ENCODE data around the gene ODAM. TPM values are rescaled to one million over a fixed set of nuclear protein-coding genes. Genes with fewer than 3 reads are reported as not detected.
A peak's percentile ranks its signal among the peaks of the same experiment; 100 is the strongest.

The ODAM gene
- total RNA-seq, 1 donor from 2014 or later = not detected

DNA sequence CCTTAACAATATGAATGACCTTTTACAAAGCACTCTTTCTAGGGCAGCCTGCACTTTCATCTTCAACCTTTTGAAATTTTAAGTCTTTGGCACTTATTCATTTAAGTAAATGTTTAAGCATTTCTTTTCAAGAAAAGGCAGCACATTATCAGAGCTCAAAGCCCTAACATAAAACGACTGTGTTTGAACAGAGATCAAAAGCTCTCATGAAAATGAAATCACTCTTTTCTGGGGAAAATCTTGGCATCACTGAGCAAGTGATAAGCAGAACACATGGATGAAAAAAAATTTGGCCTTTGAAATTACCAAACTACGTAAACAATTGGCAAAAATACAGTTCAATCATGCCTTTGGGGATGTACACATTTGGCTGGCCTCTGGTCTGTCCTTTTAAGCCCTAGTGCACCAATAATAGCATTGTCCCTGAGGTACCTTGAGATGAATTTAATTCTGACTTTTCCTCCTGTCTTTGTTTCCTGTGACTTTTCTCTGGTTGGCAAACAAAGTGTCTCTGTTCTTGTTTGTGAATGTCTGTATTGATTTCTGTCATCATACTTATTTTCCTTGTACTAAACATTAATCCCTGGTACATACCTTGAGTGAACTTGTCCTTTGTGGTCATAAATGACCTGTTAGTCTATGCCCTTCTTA lies 12.9 kb upstream of the ODAM start:
- no peak for TF ChIP-seq EZH2 (IDR thresholded peaks at IDR 0.05)
- TF ChIP-seq, protein P1, sequence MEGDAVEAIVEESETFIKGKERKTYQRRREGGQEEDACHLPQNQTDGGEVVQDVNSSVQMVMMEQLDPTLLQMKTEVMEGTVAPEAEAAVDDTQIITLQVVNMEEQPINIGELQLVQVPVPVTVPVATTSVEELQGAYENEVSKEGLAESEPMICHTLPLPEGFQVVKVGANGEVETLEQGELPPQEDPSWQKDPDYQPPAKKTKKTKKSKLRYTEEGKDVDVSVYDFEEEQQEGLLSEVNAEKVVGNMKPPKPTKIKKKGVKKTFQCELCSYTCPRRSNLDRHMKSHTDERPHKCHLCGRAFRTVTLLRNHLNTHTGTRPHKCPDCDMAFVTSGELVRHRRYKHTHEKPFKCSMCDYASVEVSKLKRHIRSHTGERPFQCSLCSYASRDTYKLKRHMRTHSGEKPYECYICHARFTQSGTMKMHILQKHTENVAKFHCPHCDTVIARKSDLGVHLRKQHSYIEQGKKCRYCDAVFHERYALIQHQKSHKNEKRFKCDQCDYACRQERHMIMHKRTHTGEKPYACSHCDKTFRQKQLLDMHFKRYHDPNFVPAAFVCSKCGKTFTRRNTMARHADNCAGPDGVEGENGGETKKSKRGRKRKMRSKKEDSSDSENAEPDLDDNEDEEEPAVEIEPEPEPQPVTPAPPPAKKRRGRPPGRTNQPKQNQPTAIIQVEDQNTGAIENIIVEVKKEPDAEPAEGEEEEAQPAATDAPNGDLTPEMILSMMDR (IDR thresholded peaks at IDR 0.05) = no peak
- TF ChIP-seq EZH2phosphoT487 (IDR thresholded peaks at IDR 0.05) = no peak
- Mint-ChIP-seq H3K27me3 (ENCODE audit: insufficient read depth, low read depth) (no peaks in the 10 kb centered on the region), H3K36me3 (no peaks in the 10 kb centered on the region), H3K4me3 (no peak overlapping the region), H3K4me1 (no peaks in the 10 kb centered on the region), H3K9me3 (no peaks in the 10 kb centered on the region), H3K27ac (no peak overlapping the region)
- Histone ChIP-seq H3K9ac (no peak overlapping the region), H3K79me2 (ENCODE audit: low read depth) (no peaks in the 10 kb centered on the region), H3K27ac (no peak overlapping the region), H2AFZ (replicated peaks) (peak overlapping the region; percentile 81), H3K4me3 (no peak overlapping the region), H3K9me3 (ENCODE audit: low read depth) (no peaks in the 10 kb centered on the region), H3K27me3 (no peaks in the 10 kb centered on the region), H3F3A (ENCODE audit: low read depth) (no peaks in the 10 kb centered on the region), H3K36me3 (no peaks in the 10 kb centered on the region), H3K4me2 (no peak overlapping the region), H4K20me1 (ENCODE audit: low read depth) (no peaks in the 10 kb centered on the region), H3K4me1 (no peaks in the 10 kb centered on the region)
- no peak for DNase-seq (ENCODE audit: low spot score)

DNA sequence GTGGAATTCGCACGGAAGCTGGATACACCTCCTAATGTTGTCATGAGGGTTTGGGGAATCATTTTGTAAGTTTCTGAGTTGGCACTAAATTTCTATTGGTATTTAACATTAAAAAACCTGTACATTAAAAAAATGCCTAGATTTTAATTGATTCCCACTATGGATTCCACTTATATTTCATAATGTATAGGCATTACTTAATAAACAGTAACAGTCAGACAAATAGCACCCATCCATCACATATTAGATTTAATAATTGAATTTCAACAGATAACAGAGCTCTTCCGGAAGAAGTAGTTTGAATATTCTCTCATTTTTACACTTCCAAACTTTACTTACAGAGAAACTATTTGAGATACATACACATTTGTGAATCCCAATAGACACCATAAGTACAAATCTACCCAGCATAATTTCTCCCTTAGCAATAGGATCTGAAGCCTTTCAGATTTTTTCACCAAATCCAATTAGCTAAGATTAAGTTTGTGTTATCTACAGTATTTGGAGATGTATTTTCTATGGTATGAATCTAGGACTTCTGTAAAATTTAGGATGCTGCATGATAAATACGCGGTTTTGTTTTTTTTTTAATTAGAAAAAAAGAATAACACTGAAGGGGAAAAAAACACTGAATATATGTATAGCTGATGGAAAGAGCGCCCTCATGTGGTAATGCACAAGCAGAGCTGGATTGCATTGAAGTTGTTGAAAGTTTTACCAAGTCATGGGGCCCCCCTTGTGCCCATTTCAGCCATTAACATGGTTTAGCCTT lies 12.2 kb upstream of the ODAM start:
- H3K9ac ChIP-seq = no peak overlapping the region

DNA sequence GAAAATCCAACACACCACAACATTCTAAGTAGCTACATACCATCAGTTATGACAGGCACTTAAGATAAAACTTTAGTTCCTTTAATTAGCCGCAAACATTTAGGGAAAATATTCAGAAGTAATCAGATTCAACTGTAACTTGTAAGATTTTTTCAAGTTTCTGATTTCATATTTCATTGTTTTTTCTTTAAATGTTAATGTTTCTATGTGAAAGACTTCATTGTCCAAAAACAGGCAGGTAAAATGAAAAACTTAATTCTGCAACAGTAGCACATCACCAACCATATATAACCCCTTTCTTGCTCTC lies 11.6 kb upstream of the ODAM start:
- H3K4me3 Mint-ChIP-seq = no peak overlapping the region

More for the DNA sequence above, 12.2 kb upstream of the ODAM start:
- DNase-seq (ENCODE audit: low spot score) = peak; percentile 82
- Histone ChIP-seq H3K9me3 (ENCODE audit: low read depth) (no peaks in the 10 kb centered on the region), H3F3A (ENCODE audit: low read depth) (no peaks in the 10 kb centered on the region), H3K27me3 (no peaks in the 10 kb centered on the region), H3K36me3 (no peaks in the 10 kb centered on the region), H3K4me3 (no peak overlapping the region), H3K27ac (no peak overlapping the region), H3K79me2 (ENCODE audit: low read depth) (no peaks in the 10 kb centered on the region), H3K4me2 (no peak overlapping the region), H3K4me1 (no peaks in the 10 kb centered on the region), H4K20me1 (ENCODE audit: low read depth) (no peaks in the 10 kb centered on the region), H2AFZ (replicated peaks) (no peak overlapping the region)
- Mint-ChIP-seq H3K9me3 (no peaks in the 10 kb centered on the region), H3K4me1 (no peaks in the 10 kb centered on the region), H3K27me3 (ENCODE audit: insufficient read depth, low read depth) (no peaks in the 10 kb centered on the region), H3K36me3 (no peaks in the 10 kb centered on the region), H3K27ac (no peak overlapping the region), H3K4me3 (no peak overlapping the region)
- TF ChIP-seq, protein P1 (IDR thresholded peaks at IDR 0.05) = peak; percentile 97
- TF ChIP-seq EZH2phosphoT487 (IDR thresholded peaks at IDR 0.05) = no peak

DNA sequence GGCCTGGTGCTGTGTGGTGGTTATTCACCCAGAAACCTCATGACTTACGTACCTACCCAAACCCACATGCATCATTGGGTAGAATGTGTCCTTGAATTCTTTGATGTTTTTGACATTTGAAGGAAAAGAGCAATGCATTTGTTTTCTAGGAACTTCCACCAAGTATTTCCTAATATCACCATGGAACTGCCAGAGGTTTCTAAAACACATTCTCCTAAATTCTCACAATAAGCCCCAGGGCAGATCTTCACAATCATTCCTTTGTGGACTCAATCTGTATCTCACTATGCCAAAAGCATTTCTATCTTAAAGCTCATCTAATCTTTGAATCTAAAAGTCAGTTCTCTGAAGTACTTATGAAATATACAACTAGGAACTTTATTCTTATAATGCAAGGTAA lies 8.3 kb upstream of the ODAM start:
- Mint-ChIP-seq H3K27me3 (ENCODE audit: insufficient read depth, low read depth) (no peaks in the 10 kb centered on the region), H3K9me3 (no peaks in the 10 kb centered on the region), H3K4me3 (no peak overlapping the region), H3K4me1 (no peaks in the 10 kb centered on the region), H3K27ac (no peak overlapping the region), H3K36me3 (no peaks in the 10 kb centered on the region)
- Histone ChIP-seq H3K27ac (no peak overlapping the region), H3K4me2 (no peak overlapping the region), H3K4me1 (no peaks in the 10 kb centered on the region), H3F3A (ENCODE audit: low read depth) (no peaks in the 10 kb centered on the region), H3K36me3 (no peaks in the 10 kb centered on the region), H2AFZ (replicated peaks) (no peak overlapping the region), H3K4me3 (no peak overlapping the region), H3K9ac (no peak overlapping the region), H3K79me2 (ENCODE audit: low read depth) (no peaks in the 10 kb centered on the region), H3K27me3 (no peaks in the 10 kb centered on the region), H4K20me1 (ENCODE audit: low read depth) (no peaks in the 10 kb centered on the region), H3K9me3 (ENCODE audit: low read depth) (no peaks in the 10 kb centered on the region)
- TF ChIP-seq EZH2phosphoT487 (IDR thresholded peaks at IDR 0.05) = no peak
- TF ChIP-seq EZH2 (IDR thresholded peaks at IDR 0.05) = no peak
- TF ChIP-seq, protein P1 (IDR thresholded peaks at IDR 0.05) = no peak
- DNase-seq (ENCODE audit: low spot score) = no peak

More for the DNA sequence above, 11.6 kb upstream of the ODAM start:
- no peak overlapping the region for H3K4me3 ChIP-seq
- H3K9me3 Mint-ChIP-seq = no peaks in the 10 kb centered on the region
- TF ChIP-seq EZH2phosphoT487 (IDR thresholded peaks at IDR 0.05) = no peak
- H3F3A ChIP-seq (ENCODE audit: low read depth) = no peaks in the 10 kb centered on the region
- H2AFZ ChIP-seq (replicated peaks) = no peak overlapping the region
- H3K36me3 Mint-ChIP-seq = no peaks in the 10 kb centered on the region
- H3K79me2 ChIP-seq (ENCODE audit: low read depth) = no peaks in the 10 kb centered on the region
- no peak overlapping the region for H3K27ac Mint-ChIP-seq
- no peak for DNase-seq (ENCODE audit: low spot score)
- no peaks in the 10 kb centered on the region for H3K4me1 Mint-ChIP-seq
- H3K27me3 Mint-ChIP-seq (ENCODE audit: insufficient read depth, low read depth) = no peaks in the 10 kb centered on the region
- no peaks in the 10 kb centered on the region for H4K20me1 ChIP-seq (ENCODE audit: low read depth)
- H3K4me2 ChIP-seq = no peak overlapping the region
- no peak overlapping the region for H3K9ac ChIP-seq
- H3K36me3 ChIP-seq = no peaks in the 10 kb centered on the region
- no peak overlapping the region for H3K27ac ChIP-seq
- no peaks in the 10 kb centered on the region for H3K9me3 ChIP-seq (ENCODE audit: low read depth)
- H3K4me1 ChIP-seq = no peaks in the 10 kb centered on the region
- no peaks in the 10 kb centered on the region for H3K27me3 ChIP-seq
